ENCODE results near the gene SPTLC3.
"Not testable (repeated sequence)": the region's sequence is repeated elsewhere in the genome, so short reads cannot be mapped to it uniquely, and the experiment has no call there.

Gene SPTLC3

GRCh38 chr20:12968472-12968871 is 40.3 kb upstream of the SPTLC3 start:
- Histone ChIP-seq H3K4me2 (no peak overlapping the region), H3K36me3 (peaks cover 0 to 3% (median 0%) of the 10 kb centered on the region in 11 experiments; a peak in 1 of 22 replicates), H3K27me3 (no peaks in the 10 kb centered on the region), H3K9me3 (replicated peaks in 1 of 11) (peaks cover 8 to 17% (median 15%) of the 10 kb centered on the region in 11 experiments), H3K4me3 (no peak overlapping the region), H4K20me1 (no peaks in the 10 kb centered on the region), H3K27ac (no peak overlapping the region), H3K9ac (no peak overlapping the region), H3K4me1 (peaks cover 0 to 5% (median 0%) of the 10 kb centered on the region in 10 experiments; a peak in 1 of 20 replicates)
- TF ChIP-seq Cebpa-rat (IDR thresholded peaks at IDR 0.05), result no peak

- TF ChIP-seq Cebpa-rat (IDR thresholded peaks at IDR 0.05), result no peak
- no peaks in the 10 kb centered on the region for H3K27me3 ChIP-seq
- H3K4me1 ChIP-seq, result peaks cover 0 to 5% (median 0%) of the 10 kb centered on the region in 10 experiments; a peak in 1 of 20 replicates
- H3K36me3 ChIP-seq, result peaks cover 0 to 3% (median 0%) of the 10 kb centered on the region in 11 experiments; a peak in 1 of 22 replicates
- H3K4me2 ChIP-seq, result no peak overlapping the region
- no peak overlapping the region for H3K9ac ChIP-seq
- no peak overlapping the region for H3K27ac ChIP-seq
- peaks cover 8 to 17% (median 15%) of the 10 kb centered on the region in 11 experiments for H3K9me3 ChIP-seq (replicated peaks in 1 of 11)
- H3K4me3 ChIP-seq, result 0 out of 20 replicates have a peak overlapping the region, but pooled peaks of 1 of the 10 experiments have one; percentile 4
- no peaks in the 10 kb centered on the region for H4K20me1 ChIP-seq
Observed at GRCh38 chr20:12969071-12969669, 39.6 kb upstream of the SPTLC3 start.

- Histone ChIP-seq H3K36me3 (peaks cover 0 to 3% (median 0%) of the 10 kb centered on the region in 11 experiments; a peak in 1 of 22 replicates), H3K4me3 (no peak overlapping the region), H4K20me1 (no peaks in the 10 kb centered on the region), H3K27me3 (no peaks in the 10 kb centered on the region), H3K4me2 (no peak overlapping the region), H3K27ac (no peak overlapping the region), H3K4me1 (peaks cover 0 to 1% (median 0%) of the 10 kb centered on the region in 10 experiments; a peak in 1 of 20 replicates), H3K9me3 (replicated peaks in 1 of 11) (peaks cover 8 to 17% (median 15%) of the 10 kb centered on the region in 11 experiments), H3K9ac (no peak overlapping the region)
- no peak for TF ChIP-seq Cebpa-rat (IDR thresholded peaks at IDR 0.05)
Observed at GRCh38 chr20:12970372-12970821, 38.4 kb upstream of the SPTLC3 start.

GRCh38 chr20:12975833-12976608 is 32.8 kb upstream of the SPTLC3 start:
- no peak for TF ChIP-seq Cebpa-rat (IDR thresholded peaks at IDR 0.05)
- no peak overlapping the region for H3K4me3 ChIP-seq
- H3K27me3 ChIP-seq, result no peaks in the 10 kb centered on the region
- H3K27ac ChIP-seq, result no peak overlapping the region
- no peak overlapping the region for H3K4me2 ChIP-seq
- H3K4me1 ChIP-seq, result peaks cover 0 to 7% (median 0%) of the 10 kb centered on the region in 10 experiments; a peak in 1 of 20 replicates
- no peaks in the 10 kb centered on the region for H4K20me1 ChIP-seq
- H3K9me3 ChIP-seq (replicated peaks in 1 of 11), result no peaks in the 10 kb centered on the region
- no peak overlapping the region for H3K9ac ChIP-seq
- H3K36me3 ChIP-seq, result no peaks in the 10 kb centered on the region

GRCh38 chr20:12976720-12977309 is 32.0 kb upstream of the SPTLC3 start:
- Histone ChIP-seq H4K20me1 (no peaks in the 10 kb centered on the region), H3K27ac (no peak overlapping the region), H3K4me2 (no peak overlapping the region), H3K36me3 (no peaks in the 10 kb centered on the region), H3K9me3 (replicated peaks in 1 of 11) (no peaks in the 10 kb centered on the region), H3K27me3 (no peaks in the 10 kb centered on the region), H3K9ac (no peak overlapping the region), H3K4me3 (no peak overlapping the region), H3K4me1 (peaks cover 0 to 7% (median 0%) of the 10 kb centered on the region in 10 experiments; a peak in 1 of 20 replicates)
- no peak for TF ChIP-seq Cebpa-rat (IDR thresholded peaks at IDR 0.05)

- H4K20me1 ChIP-seq, result no peaks in the 10 kb centered on the region
- no peaks in the 10 kb centered on the region for H3K27me3 ChIP-seq
- peak overlapping the region in 2 of 11 experiments; percentile 39 to 44; a peak in 2 of 22 replicates for H3K4me2 ChIP-seq
- H3K4me3 ChIP-seq, result no peak overlapping the region
- TF ChIP-seq Cebpa-rat (IDR thresholded peaks at IDR 0.05), result no peak
- peaks cover 0 to 7% (median 0%) of the 10 kb centered on the region in 10 experiments; a peak in 1 of 20 replicates for H3K4me1 ChIP-seq
- H3K9ac ChIP-seq, result no peak overlapping the region
- H3K36me3 ChIP-seq, result no peaks in the 10 kb centered on the region
- H3K9me3 ChIP-seq (replicated peaks in 1 of 11), result no peaks in the 10 kb centered on the region
- no peak overlapping the region for H3K27ac ChIP-seq
Observed at GRCh38 chr20:12977328-12978125, 31.2 kb upstream of the SPTLC3 start.

- no peak overlapping the region for H3K9ac ChIP-seq
- H3K4me2 ChIP-seq, result no peak overlapping the region; a peak in 1 of 22 replicates
Observed at GRCh38 chr20:12978126-12978394, 30.7 kb upstream of the SPTLC3 start.

GRCh38 chr20:12978613-12979495 is 29.9 kb upstream of the SPTLC3 start:
- H3K27me3 ChIP-seq, result no peaks in the 10 kb centered on the region
- H3K9ac ChIP-seq, result no peak overlapping the region
- no peak overlapping the region for H3K4me3 ChIP-seq
- no peak for TF ChIP-seq Cebpa-rat (IDR thresholded peaks at IDR 0.05)
- no peaks in the 10 kb centered on the region for H3K9me3 ChIP-seq (replicated peaks in 1 of 11)
- no peaks in the 10 kb centered on the region for H4K20me1 ChIP-seq
- H3K4me1 ChIP-seq, result peaks cover 0 to 7% (median 0%) of the 10 kb centered on the region in 10 experiments; a peak in 1 of 20 replicates
- H3K36me3 ChIP-seq, result no peaks in the 10 kb centered on the region
- no peak overlapping the region for H3K4me2 ChIP-seq
- no peak overlapping the region for H3K27ac ChIP-seq

More at GRCh38 chr20:12978126-12978394, 30.7 kb upstream of the SPTLC3 start:
- H3K27ac ChIP-seq, result no peak overlapping the region
- no peaks in the 10 kb centered on the region for H3K9me3 ChIP-seq (replicated peaks in 1 of 11)
- no peak for TF ChIP-seq Cebpa-rat (IDR thresholded peaks at IDR 0.05)
- H4K20me1 ChIP-seq, result no peaks in the 10 kb centered on the region
- H3K4me1 ChIP-seq, result peaks cover 0 to 7% (median 0%) of the 10 kb centered on the region in 10 experiments; a peak in 1 of 20 replicates
- H3K36me3 ChIP-seq, result no peaks in the 10 kb centered on the region
- H3K4me3 ChIP-seq, result no peak overlapping the region
- H3K27me3 ChIP-seq, result no peaks in the 10 kb centered on the region

GRCh38 chr20:12979713-12980112 is 29.1 kb upstream of the SPTLC3 start:
- not testable (repeated sequence) for H3K9me3 ChIP-seq (replicated peaks in 1 of 11); H4K20me1 ChIP-seq; H3K4me3 ChIP-seq; H3K9ac ChIP-seq; H3K4me1 ChIP-seq; H3K27me3 ChIP-seq; H3K27ac ChIP-seq; H3K36me3 ChIP-seq; H3K4me2 ChIP-seq

All from BLaER1 treated with 17β-estradiol and CSF1 and Interleukin-3, amounts not matched to agents 10 nM and 100 nM (cell line).